GM21737 (cell line): ENCODE data around the gene GRAPL.
A peak's percentile ranks its signal among the peaks of the same experiment; 100 is the strongest.
"Not testable (repeated sequence)": the region's sequence is repeated elsewhere in the genome, so short reads cannot be mapped to it uniquely, and the experiment has no call there.

Experiments
- ATAC-seq: cut with Tn5 transposase; IDR thresholded peaks from one replicate; pipeline ENCODE4 v1.9.1; 2021; ENCODE audit warnings: mild to moderate bottlenecking, moderate library complexity; ENCODE audit not compliant: unreplicated experiment

Gene GRAPL

GRCh38 chr17:19136138-19136537 is 8.7 kb downstream of the GRAPL start:
- ATAC-seq, result not testable (repeated sequence)

GRCh38 chr17:19136605-19137004 is 9.2 kb downstream of the GRAPL start:
- not testable (repeated sequence) for ATAC-seq

GRCh38 chr17:19137959-19138358 is 10.6 kb downstream of the GRAPL start:
- not testable (repeated sequence) for ATAC-seq

- peak; percentile 39 for ATAC-seq
Measured at GRCh38 chr17:19141366-19142155, 14.2 kb downstream of the GRAPL start.

GRCh38 chr17:19142419-19142818 is 15.0 kb downstream of the GRAPL start:
- not testable (repeated sequence) for ATAC-seq

- not testable (repeated sequence) for ATAC-seq
Measured at GRCh38 chr17:19143097-19143777, 15.8 kb downstream of the GRAPL start.

GRCh38 chr17:19144373-19144772 is 17.0 kb downstream of the GRAPL start:
- not testable (repeated sequence) for ATAC-seq

- not testable (repeated sequence) for ATAC-seq
Measured at GRCh38 chr17:19145471-19145870, 18.1 kb downstream of the GRAPL start.

GRCh38 chr17:19150678-19151615 is 23.6 kb downstream of the GRAPL start:
- not testable (repeated sequence) for ATAC-seq

GRCh38 chr17:19157628-19158027 is 30.2 kb downstream of the GRAPL start:
- not testable (repeated sequence) for ATAC-seq

GRCh38 chr17:19158478-19158877 is 31.1 kb downstream of the GRAPL start:
- not testable (repeated sequence) for ATAC-seq

- ATAC-seq, result not testable (repeated sequence)
Measured at GRCh38 chr17:19158938-19159337, 31.5 kb downstream of the GRAPL start.

- ATAC-seq, result not testable (repeated sequence)
Measured at GRCh38 chr17:19161308-19162107, 34.1 kb downstream of the GRAPL start.

- not testable (repeated sequence) for ATAC-seq
Measured at GRCh38 chr17:19162384-19163216, 35.2 kb downstream of the GRAPL start.

- not testable (repeated sequence) for ATAC-seq
Measured at GRCh38 chr17:19174422-19174821, 47.0 kb downstream of the GRAPL start.

GRCh38 chr17:19175410-19175809 is 48.0 kb downstream of the GRAPL start:
- ATAC-seq, result peak; percentile 71

- ATAC-seq, result peak; percentile 82
Measured at GRCh38 chr17:19181040-19181875, 53.9 kb downstream of the GRAPL start.
